IPS DF 4.7 (cell line): Measurements from ENCODE around the gene PSD4.

Experiments used
- DNase-seq: peaks from one replicate; pipeline ENCODE4 v3.0.0-alpha.2; 2013; ENCODE audit warnings: low spot score; ENCODE audit errors: extremely low read depth

The PSD4 gene

GRCh38 chr2:113142290-113142689, 31.5 kb upstream of the PSD4 start:
- DNase-seq: no peak

GRCh38 chr2:113144259-113144658, 29.5 kb upstream of the PSD4 start:
- no peak for DNase-seq

- DNase-seq: no peak
Observed at GRCh38 chr2:113148606-113149552, 24.9 kb upstream of the PSD4 start.

- DNase-seq: no peak
Observed at GRCh38 chr2:113149553-113150257, 24.1 kb upstream of the PSD4 start.

- no peak for DNase-seq
Observed at GRCh38 chr2:113150258-113150601, 23.5 kb upstream of the PSD4 start.

GRCh38 chr2:113155331-113155730, 18.4 kb upstream of the PSD4 start:
- DNase-seq: no peak

GRCh38 chr2:113156278-113157117, 17.3 kb upstream of the PSD4 start:
- no peak for DNase-seq

- DNase-seq: no peak
Observed at GRCh38 chr2:113157118-113157896, 16.5 kb upstream of the PSD4 start.

- no peak for DNase-seq
Observed at GRCh38 chr2:113157897-113158753, 15.6 kb upstream of the PSD4 start.

- no peak for DNase-seq
Observed at GRCh38 chr2:113158884-113159553, 14.8 kb upstream of the PSD4 start.

- DNase-seq: no peak
Observed at GRCh38 chr2:113160248-113160647, 13.5 kb upstream of the PSD4 start.

GRCh38 chr2:113160962-113161361, 12.8 kb upstream of the PSD4 start:
- DNase-seq: no peak

GRCh38 chr2:113162173-113162572, 11.6 kb upstream of the PSD4 start:
- DNase-seq: no peak

- no peak for DNase-seq
Observed at GRCh38 chr2:113162869-113163268, 10.9 kb upstream of the PSD4 start.

GRCh38 chr2:113164215-113164929, 9.4 kb upstream of the PSD4 start:
- DNase-seq: no peak

- DNase-seq: no peak
Observed at GRCh38 chr2:113164930-113165585, 8.7 kb upstream of the PSD4 start.

GRCh38 chr2:113166187-113166645, 7.6 kb upstream of the PSD4 start:
- DNase-seq: no peak
